LoVo (cell line): ENCODE data around the gene UROC1.

Experiments used
- DNase-seq: peaks from one replicate; pipeline ENCODE4 v3.0.0-alpha.2; 2016; ENCODE audit warnings: low spot score

UROC1 gene

DNA sequence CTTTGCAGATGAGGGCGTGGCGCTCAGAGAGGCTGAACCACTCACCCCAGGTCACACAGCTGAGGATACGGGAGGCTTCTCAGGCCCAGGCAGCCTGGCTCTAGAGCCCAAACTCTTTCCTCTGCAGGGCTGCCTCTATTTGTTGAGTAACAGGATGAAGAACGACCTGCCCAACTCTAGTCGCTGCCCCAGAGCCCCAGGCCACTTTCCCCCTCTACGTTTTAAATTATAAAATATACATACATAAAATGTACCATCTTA lies 22.7 kb downstream of the UROC1 start:
- no peak for DNase-seq

DNA sequence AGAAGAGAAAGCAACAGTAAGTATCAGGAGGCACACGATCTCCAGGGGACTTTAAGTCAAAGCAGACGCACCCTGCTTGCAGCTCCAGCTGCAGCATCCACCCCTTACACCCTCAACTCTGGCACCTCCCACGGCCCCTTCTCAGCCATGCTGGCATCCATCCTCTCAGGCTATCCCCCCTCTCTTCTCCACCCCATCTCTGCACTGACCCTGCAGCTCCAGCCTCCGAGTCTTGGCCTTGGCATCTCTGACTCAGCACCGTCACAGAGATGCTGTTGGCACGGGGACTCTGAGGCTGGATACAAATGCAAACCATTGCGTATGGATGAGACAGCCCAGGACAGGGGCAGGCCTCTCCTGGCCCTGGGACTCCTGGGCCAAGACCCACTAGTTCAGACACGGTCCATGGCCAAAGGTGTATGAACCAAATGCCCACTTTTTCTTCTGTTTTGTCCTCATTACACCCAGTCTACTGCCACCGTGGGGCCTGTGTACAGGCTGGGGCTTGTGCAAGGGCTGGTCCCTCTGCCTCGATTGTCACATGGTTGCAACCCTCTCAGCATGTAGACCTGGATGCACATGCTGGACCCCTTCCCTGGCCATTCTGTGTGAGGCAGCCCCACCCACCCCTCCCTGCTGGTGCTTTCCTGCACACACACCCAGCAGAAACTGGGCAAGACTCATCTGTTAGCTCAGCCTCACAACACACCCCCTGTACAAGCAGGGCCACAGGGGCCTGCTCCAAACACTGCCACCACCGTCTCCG lies 23.2 kb downstream of the UROC1 start:
- no peak for DNase-seq

- DNase-seq, result no peak
Observed at GRCh38 chr3:126493739-126494138, 23.8 kb downstream of the UROC1 start.

GRCh38 chr3:126493051-126493450 lies 24.5 kb downstream of the UROC1 start:
- DNase-seq, result no peak

- no peak for DNase-seq
Observed at GRCh38 chr3:126491221-126492013, 26.2 kb downstream of the UROC1 start.

DNA sequence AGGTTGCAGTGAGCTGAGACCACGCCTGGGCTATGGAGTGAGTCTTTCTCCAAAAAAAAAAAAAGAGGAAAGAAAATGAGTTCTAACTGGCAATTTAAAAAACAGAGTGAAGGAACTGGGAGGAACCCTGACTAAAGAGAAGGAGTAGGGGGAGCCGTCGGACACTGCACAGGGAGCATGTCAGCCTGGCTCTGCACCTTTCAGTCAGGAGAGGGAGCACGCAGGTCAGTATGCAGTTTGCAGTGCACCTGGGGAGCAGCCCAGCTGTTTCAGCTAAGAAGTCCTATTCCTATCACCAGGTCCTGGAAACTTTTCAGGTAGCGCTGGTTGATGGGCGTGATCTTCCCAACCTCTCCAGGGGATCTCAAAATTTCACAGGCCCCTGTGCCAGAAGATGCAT lies 27.0 kb downstream of the UROC1 start:
- no peak for DNase-seq

GRCh38 chr3:126488886-126489569 lies 28.5 kb downstream of the UROC1 start:
- no peak for DNase-seq

DNA sequence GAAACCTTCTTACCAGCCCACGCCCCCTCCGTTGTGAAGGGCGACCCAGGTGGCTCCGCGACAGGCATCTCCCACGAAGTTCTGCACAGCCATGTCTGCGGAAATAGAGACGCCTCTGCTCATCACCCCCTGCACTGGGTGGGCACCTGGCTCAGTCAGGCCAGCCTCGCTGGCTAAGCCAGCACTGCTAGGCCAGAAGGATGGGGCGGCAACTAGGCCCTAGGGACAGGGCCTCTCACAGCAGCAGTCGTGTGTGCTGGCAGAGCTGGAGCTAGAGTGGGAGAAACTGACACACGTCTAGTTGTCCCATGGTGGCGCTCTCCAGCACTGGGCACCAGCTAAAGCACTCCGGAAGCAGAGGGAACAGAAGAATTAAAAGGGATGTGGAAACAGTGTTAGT lies 29.4 kb downstream of the UROC1 start:
- no peak for DNase-seq

GRCh38 chr3:126487151-126487771 lies 30.3 kb downstream of the UROC1 start:
- no peak for DNase-seq

DNA sequence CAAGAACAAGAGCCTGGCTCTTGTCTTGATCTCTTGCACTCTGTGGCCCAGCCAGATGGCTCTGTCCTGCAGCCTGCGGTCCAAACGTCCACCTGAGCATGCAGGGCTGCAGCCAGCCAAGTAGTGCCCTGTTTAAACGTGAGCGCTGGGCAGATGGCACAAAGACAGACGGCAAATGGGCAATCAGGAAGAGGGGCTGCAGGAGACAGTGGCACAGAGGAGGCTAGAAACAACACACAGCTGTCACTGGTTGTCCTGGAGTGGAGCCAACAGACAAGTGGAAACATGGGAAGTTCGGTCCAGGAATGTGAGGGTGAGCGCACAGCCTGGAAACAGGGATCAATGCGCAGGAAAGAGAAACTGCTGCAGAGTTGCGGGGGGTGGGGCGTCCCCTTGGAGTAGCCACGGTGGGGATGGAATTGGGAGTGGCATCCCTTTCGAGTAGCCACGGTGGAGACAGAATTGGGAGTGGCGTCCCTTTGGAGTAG lies 31.2 kb downstream of the UROC1 start:
- no peak for DNase-seq

- no peak for DNase-seq
Observed at GRCh38 chr3:126485956-126486355, 31.6 kb downstream of the UROC1 start.

DNA sequence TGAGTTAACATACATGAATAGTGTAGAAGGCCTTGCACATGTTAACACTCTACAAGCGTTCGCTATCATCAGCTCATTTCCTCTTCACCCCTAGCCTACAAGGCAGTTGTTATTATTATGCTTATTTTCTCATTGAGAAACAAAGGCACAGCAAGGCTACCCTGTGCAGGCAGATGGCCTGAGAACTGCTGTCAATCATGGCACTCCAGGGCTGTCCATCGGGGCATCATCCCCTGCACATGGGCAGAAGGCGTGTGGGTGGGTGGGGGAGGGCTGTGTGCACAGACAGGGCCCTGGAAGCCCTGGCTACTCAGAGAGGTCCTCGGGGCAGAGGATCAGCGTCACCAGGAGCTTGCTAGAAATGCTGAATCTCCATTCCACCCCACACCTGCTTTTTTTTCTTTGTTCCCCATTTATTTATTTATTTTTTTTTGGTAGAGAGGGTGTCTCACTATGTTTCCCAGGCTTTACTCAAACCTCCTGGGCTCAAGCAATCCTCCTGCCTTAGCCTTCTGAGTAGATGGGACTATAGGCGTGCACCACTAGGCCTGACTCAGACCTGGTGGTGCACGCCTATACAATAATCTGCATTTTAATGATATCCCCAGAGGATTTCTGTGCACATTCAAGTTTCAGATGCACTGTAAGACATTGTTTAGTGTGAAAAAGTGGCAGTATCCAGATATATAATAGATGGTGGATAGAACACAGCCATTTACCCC lies 32.2 kb downstream of the UROC1 start:
- no peak for DNase-seq

- no peak for DNase-seq
Observed at GRCh38 chr3:126484662-126485061, 32.9 kb downstream of the UROC1 start.

GRCh38 chr3:126484148-126484547 lies 33.4 kb downstream of the UROC1 start:
- no peak for DNase-seq

- no peak for DNase-seq
Observed at GRCh38 chr3:126483321-126483761, 34.2 kb downstream of the UROC1 start.

DNA sequence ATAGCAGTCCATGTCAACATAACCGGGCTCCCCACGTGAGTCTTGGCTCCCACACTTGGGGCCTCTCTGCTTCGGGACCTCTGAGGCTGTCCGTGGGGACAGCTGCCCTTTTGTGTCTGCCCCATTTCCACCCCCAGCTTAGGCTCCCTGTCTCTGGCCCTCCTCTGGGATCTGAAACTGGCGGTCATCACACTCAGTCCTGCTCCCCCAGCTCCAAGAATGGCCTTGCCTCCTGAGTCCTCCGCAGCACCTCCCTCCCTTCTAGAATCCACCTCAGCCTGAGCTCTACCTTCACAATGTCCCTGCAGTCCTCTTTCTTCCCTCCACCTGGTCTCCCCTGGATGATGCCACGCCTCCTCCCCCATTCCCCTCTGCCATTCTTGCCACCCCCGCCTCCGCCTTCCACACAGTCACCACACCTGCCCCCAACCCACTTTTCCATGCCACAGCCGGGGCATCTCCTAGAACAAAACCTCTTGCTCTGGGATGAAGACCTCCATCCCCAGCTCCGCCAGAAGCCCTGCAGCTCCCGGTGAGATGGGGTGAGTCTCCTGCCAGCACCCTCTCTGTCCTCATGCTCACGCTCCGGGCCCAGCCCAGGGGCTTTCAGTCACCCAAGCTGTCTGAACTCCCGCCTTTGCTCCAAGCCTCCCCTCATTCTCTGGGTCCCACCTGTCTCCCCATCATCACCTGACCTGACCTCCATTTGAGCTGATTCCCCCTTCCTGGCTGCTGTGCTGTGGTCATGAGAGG lies 34.9 kb downstream of the UROC1 start:
- DNase-seq, result no peak

GRCh38 chr3:126481808-126482502 lies 35.6 kb downstream of the UROC1 start:
- no peak for DNase-seq

DNA sequence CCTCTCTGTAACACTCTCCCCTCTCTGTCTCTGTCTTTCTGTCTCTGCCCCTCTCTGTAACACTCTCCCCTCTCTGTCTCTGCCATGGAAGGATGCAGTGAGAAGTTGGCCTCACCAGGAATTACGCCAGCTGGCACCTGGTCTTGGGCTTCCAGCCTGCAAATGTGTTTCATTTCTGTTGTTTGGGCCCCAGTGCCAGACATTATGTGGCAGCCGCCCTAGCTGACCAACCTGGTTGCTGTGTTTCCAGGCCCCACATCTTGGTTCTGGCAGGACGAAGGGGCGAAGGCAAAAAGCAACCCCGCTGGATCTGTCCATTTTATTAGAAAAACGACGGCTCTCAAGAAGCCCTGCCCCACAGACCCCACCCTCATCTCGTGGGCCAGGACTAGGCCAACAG lies 36.7 kb downstream of the UROC1 start:
- DNase-seq, result no peak

GRCh38 chr3:126480206-126480605 lies 37.4 kb downstream of the UROC1 start:
- no peak for DNase-seq

DNA sequence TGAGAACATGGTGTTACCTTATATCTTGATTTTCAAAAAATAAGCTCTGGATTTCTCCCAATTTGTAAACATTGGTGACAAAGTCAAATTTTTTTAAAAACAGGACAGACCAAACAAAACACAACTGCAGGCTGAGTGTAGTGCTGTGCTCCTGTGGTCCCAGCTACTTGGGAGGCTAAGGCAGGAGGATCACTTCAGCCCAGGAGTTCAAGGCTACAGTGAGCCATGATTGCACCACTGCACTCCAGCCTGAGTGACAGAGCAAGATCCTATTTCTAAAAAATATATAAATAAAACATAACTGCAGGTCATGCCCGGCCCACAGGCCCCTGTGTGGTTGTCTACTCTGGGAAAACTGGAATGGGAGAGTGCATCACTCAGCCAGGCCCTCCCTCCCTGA lies 37.9 kb downstream of the UROC1 start:
- no peak for DNase-seq
